ENCODE results near the gene CABP4.

The CABP4 gene

GRCh38 chr11:67455054-67455453 lies at the start of gene CABP4:
CABP4 (plus strand) TSS chr11:67455354; CDS start chr11:67455424, 70 bp downstream.
- DNase-seq (ENCODE audit: low read depth, low spot score): no peak

GRCh38 chr11:67405688-67406339 lies 49.3 kb upstream of the CABP4 start:
- no peak for DNase-seq (ENCODE audit: low read depth, low spot score)

DNA sequence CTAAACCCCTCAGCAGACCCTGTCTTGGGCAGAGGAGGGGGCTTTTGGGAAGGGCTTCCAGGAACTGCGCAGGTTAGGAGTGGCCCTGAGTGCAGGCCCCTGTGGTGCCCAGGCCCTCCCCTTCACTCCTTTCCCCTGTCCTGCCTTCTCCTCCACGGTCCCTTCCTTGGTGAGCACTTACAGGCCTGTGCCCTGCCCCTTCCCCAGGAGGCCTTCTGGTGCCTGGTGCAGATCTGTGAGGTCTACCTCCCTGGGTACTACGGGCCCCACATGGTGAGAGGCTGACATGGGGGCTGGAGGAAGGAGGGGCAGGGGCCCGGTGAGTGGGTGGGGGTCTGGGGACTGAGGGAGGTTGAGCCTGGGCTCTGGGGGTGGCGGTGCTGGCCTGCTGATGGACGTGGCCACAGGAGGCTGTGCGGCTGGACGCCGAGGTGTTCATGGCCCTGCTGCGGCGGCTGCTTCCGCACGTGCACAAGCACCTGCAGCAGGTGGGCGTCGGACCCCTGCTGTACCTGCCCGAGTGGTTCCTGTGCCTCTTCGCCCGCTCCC lies 48.7 kb upstream of the CABP4 start:
- no peak for DNase-seq (ENCODE audit: low read depth, low spot score)

DNA sequence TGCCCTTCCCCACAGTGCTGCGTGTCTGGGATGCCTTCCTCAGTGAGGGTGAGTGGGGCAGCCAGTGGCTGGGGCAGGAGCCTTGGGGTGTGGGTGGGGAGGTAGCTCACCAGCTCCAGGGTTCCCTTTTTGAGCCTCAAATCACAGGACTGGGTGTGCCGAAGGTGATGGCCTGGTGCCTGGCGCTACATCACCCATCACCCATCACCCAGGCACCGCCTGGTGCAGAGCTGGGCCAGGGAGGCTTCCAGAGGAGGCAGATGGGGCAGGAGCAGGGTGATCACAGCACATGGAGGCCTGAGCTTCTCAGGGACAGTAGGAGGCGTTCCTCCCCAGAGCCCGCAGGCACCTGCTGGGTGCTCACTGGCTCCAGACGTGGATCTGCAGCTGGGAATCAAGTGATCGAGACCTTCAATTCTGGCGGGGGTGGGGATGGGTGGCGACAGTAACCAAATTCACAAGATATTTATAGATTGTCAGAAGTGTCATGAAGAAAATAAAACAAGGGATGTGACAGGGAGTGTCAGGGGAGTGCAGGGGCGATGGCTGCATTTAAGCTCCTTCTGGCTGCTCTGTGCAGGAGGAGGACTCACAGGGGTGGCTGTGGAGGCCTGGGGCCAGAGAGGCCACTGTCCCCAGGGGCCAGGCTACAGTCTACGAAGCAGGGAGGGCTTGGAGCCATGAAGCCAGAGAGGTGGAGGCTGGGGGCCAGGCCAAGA lies 48.0 kb upstream of the CABP4 start:
- no peak for DNase-seq (ENCODE audit: low read depth, low spot score)

DNA sequence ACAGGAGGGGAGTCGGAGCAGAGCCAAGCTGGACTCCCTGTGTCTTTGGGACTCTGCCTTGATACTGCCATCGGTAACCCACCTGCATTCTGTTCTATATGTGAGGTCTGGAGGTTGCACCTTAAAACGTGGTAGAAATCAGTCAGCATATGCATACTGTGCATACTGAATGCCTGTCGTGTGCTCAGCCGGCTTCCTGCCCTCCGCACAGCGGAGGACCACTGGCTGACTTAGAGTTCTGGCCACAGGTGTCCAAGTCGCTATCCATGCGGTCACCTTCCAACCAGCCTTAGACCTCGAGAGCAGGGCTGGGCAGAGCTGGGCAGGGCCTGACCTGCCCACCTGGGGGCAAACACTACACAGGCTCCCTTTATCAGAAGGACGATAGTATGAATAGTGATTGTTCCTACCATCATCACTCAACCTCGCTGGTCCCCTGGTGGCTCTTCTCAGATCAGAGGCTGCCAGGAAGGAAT lies 47.4 kb upstream of the CABP4 start:
- DNase-seq (ENCODE audit: low read depth, low spot score): no peak

DNA sequence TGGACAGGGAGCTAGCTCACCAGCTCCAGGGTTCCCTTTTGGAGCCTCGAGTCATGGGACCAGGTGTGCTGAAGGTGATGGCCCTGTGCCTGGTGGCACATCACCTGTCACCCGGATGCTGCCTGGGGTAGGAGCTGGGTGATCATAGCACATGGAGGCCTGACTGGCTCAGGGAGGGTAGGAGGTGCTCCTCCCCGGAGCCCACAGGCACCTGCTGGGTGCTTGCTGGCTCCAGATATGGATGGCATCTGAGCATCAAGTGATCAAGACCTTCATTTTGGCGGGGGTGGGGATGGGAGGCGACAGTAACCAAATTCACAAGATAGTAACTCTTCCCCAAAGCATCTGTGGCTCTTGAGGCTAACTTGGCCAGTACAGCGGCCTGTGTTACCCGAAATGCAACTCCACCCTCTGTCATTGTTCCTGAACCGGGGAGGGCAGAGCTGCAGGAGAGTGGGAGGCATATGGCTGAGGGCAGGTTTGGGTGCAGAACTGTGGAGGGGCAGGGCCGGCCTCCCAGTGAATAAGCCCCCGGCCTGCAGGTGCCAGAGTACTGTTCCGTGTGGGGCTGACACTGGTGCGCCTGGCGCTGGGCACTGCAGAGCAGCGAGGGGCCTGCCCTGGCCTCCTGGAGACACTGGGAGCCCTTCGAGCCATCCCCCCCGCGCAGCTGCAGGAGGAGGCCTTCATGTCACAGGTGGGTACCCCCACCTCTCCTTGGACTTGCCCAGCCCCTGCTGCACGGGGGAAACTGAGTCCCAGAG lies 46.5 kb upstream of the CABP4 start:
- no peak for DNase-seq (ENCODE audit: low read depth, low spot score)

GRCh38 chr11:67409261-67409666 lies 45.9 kb upstream of the CABP4 start:
- DNase-seq (ENCODE audit: low read depth, low spot score): no peak

GRCh38 chr11:67409781-67410368 lies 45.3 kb upstream of the CABP4 start:
- DNase-seq (ENCODE audit: low read depth, low spot score): peak; percentile 77

DNA sequence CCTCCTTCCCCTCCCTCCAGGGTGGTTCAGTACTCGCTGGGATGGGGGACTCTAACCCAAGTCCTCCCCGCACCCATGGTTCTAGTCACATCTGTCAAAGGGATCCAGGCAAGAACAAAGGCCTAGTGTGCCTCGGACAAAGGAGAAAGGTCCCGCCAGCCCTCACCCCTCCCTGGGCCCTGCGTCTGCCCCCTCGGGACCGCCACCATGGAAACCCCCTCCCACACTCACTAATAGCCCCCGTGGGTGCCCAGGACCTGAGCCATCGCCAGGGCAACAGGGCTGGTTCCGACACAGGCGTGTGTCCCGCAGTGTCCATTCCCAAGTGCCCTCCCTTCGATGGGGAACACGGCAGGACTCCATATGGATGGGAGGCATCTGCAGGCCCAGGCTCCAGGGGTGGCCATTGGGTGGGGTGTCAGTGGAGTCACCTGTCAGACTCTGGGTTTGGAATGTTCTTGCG lies 44.8 kb upstream of the CABP4 start:
- no peak for DNase-seq (ENCODE audit: low read depth, low spot score)

GRCh38 chr11:67410984-67411784 lies 44.0 kb upstream of the CABP4 start:
- no peak for DNase-seq (ENCODE audit: low read depth, low spot score)

DNA sequence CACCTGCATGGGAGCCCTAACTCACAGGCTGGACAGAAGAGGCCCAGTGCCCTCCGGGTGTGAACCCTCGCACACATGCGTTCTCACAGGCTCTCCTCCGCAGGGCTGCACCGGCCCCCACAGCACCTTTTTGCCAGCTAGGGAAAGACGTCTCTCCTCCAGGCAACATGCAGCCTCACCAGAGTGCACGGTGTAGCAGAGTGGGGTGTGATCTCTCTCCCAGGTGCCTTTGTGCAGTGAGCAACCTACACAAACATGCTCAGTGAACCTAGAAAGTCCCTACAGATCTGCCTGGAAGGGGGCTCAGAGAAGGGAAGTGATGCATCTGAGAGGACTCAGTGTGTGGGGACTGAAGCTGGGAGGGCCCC lies 43.4 kb upstream of the CABP4 start:
- no peak for DNase-seq (ENCODE audit: low read depth, low spot score)

GRCh38 chr11:67412495-67413179 lies 42.5 kb upstream of the CABP4 start:
- DNase-seq (ENCODE audit: low read depth, low spot score): no peak

DNA sequence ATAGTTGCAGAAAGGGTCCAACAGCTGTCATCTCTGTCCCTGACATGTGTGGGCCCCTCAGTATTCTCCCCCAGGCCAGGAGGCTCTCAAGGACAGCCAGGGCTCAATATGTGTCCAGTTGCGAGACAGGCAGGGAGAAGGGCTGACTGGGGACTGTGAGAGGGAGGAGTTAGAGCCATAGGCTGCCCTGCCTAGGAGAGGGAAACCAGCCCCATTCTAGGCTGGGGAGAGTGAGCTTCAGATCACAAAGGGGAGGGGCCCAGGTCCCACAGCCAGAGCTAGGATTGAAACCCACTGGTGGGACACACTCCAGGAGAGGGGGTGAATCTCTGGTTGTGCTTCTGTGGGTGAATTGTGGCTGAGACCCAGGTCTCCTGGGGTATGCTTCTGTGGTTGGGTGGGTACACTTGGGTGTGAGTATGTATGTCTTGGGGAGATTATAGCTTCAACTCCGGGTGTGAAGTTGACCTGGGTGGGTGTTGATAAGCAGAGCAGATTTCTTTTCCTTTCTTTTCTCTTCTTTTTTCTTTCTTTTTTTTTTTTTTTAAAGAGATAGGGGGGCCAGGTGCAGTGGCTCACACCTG lies 41.8 kb upstream of the CABP4 start:
- no peak for DNase-seq (ENCODE audit: low read depth, low spot score)

- no peak for DNase-seq (ENCODE audit: low read depth, low spot score)
Observed at GRCh38 chr11:67415501-67416304, 39.5 kb upstream of the CABP4 start, which contains the start of gene CARNS1. CARNS1 (plus strand) TSS chr11:67415678; CDS start chr11:67416200, 522 bp downstream.

DNA sequence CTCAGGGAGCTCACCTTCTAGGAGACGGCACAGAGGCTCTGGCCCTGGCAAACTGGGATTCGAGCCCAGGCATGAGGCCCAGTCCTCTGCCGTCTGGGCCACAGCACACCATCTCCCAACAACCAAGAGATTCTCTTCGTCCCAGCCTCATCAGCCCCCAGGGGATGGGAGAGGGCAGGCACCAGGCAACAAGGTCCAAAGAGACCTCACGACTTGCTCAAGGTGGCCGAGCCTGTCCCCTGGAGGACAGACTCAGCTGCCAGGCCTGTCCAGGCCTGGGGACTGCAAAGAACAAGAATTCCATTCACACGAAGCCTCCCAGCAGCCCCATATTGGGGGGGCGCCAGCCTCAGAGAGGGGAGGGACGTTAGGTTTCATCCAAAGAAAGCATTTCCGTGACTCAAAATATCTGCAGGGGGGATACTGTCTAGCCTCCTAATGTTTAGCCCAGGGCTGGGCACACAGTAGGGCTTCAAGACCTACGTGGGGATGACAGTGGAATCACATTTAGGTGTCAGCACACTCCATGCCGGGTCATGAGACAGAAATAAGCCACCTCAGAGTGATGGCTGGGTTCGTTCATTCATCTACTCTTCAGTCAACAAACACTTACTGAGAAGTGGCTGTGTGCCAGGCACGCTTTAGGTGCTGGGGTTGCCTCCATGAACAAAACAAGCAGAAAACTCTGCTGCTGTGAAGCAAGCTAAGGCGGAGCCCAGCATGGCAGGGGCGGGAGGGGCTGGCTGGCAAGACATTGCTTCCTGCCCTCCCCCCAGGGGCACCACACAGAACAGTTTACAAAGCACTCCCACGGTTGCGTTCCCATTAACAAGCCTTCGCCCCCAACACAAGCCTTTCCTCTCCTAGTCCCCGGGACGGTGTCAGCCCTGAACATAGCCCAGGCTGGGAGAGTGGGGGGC lies 38.5 kb upstream of the CABP4 start:
- no peak for DNase-seq (ENCODE audit: low read depth, low spot score)

DNA sequence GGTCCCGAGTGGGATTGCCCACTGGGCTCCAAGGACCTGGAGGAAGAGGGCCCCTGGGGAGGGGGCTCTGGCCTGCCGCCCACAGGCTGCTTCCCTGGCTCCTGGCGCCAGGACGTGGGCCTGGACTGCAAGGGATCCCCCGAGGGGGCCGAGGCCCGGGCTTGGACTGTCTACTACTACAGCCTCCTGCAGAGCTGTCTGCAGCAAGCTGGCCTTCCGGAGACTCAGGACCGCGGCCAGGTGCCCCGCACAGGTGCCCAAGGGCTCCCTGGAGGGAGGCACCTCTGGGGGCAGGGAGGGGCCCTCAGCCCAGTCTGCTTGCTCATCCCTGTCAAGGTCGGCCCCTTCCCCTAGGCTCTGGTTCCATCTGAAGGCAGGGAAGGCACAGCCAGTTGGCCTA lies 37.7 kb upstream of the CABP4 start:
- DNase-seq (ENCODE audit: low read depth, low spot score): no peak

DNA sequence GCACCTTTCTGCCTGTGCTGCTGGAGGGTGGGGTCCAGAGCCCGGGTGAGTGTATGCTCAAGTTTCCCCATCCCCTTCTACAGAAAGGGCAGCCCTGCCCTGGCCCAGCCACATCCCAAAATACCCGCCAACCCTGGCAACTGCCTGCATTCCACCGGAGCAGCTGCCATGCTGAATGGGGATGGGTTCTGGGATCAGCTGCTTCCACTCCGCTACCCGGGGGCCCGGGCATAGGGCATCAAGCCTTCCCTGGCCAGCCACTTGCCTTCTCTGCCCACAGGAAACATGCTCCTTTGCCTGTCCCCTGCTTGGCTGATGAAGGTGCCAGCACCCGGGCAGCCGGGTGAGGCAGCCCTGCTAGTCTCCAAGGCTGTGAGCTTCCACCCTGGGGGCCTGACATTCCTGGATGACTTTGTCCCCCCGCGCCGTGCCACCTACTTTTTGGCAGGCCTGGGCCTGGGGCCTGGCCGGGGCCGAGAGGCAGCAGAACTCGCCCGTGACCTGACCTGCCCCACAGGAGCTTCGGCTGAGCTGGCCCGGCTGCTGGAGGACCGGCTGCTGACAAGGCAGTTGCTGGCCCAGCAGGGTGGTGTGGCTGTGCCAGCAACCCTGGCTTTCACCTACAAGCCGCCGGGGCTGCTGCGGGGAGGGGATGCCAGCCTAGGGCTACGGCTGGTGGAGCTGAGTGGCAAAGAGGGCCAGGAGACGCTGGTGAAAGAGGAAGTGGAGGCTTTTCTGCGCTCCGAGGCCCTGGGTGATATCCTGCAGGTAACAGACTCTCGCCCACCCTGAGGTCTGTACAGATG lies 36.5 kb upstream of the CABP4 start:
- DNase-seq (ENCODE audit: low read depth, low spot score): no peak
